ENCODE data around the gene PMPCB.

Gene PMPCB

DNA sequence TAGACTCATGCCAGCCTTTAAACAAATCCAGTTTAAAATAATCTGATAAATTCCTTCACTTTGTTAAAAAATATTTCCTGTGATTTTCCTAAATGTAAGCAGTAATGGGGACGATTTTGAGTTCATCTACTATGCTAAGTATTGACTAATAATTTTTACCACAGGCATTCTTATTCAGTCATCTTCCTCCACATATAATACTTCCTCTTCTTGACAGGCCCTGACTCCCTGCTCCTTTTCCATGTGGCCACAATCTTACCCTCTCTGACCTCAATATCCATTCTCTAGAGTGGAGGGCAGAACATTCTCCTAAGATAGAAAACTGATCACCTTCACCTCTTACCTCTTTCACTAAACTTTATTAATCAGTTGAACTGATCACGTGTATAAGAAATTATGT, 39.5 kb downstream of the PMPCB start:
- no peak for DNase-seq

DNA sequence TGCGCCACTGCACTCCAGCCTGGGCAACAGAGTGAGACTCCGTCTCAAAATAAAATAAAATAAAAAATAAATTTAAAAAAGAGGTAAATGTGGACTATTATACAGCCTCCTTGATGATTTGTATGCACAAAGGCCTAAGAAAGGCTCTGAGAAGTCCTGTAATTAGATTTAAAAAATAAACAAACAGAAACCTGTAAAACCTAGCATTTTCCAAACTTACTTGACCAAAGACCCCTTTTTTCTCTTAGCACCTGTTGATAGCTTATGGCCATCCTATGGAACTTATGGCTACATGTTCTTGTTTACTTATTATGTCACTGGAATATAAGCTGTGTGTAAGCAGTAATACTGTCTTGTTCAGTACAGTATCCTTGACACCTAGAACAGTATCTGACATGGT, 41.6 kb downstream of the PMPCB start:
- DNase-seq, result no peak

DNA sequence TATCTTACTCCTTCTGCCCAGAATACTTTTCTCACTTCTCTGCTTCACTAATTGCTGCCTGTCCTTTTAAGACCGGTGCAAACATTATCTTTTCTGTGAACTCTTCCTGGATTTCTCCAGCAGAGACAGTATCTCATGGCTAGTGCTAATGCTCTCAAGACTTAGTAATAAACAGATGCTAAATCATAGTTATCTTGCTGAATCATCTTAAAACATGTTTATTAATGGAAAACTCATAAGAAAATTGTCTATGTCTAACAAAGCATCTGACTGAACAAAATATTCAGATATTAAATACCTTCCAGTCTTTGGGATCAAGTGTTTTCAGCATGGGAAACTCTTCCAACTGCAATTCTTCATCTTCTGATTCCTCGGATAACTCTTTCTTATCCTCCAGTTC, 44.2 kb downstream of the PMPCB start:
- no peak for DNase-seq

DNA sequence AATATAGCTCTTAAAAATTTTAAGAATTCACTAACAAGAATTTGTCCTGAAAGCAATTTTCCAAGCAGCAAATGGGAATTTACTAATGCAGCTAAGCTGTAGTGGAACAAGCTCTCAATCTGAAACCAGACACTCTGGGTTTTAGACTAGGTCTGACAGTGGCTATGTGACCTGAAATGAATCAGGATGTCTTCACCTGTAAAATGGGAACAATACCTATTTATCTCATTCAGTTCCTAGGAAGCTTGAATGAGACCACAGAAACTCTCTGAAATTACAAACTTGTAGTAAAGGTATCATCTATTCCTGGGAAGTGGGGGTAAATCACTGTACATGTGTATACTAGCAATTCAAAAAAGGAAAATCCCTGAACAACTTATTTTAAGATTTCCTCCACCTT, 46.1 kb downstream of the PMPCB start:
- DNase-seq, result no peak

DNA sequence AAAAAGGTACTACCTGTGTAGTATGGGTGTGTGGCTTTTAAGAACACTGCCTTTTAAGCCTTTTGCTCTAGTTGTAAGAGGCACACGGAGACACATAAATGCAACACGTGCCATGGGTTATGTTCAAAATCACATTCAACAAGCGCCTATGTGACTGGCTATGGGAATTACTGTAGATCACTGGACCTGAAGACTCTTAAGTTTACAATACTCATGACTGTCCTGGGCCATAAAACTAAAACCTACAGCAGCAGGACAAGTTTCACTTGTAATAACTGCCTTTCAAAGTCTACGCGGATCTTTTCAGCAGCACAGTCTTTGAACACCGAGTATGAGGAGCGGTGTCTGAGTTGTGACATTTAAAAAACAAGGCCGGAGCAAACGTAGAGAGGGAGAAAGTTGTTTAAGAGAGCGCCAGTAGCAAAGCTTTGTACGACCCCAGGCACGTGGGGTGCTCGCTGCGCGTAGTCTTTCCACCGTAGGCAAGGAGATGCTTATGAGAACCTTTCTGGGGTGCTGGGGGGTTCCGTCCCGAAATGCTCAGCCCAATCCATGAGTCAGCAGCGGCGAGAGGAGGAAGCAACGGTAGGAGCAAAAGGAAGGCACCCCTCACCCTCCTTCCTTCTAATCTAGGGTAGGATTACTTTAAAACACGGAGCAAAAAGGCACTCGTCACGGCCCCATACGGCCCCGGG, 46.7 kb downstream of the PMPCB start:
- DNase-seq, result peak in 1 of 2 donors; percentile 60

DNA sequence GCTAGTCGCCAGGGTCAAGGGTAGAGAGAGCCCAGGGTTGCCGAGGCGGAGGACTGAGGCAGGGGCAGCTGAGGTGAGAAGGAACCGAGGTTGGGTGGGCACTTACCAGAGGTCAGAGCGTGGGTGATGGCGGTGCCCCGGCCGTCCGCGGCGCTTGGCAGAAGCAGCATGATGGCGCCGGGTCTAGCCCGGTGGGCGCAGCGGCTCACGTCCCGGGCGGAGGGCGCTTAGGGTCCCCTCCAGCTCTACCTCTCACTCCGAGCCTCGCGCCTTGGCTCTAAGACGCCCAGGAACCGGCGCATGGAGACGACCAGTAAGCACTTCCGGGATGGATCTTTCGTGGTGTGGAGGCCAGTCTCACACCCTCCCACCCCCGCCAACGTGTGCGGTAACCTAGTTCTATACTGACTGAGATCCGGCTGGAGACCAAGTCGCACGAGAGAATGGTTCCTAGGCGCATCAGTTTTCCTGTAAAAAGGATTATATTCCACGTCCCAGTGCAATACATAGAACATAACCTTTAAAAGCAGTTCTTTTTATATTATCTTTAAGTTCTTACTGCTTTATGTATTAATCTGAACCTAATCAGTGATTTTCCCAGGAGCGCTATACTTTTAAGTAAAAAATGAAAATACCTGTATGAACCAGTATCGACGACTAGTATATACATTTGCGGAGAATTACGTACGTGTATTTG, 47.4 kb downstream of the PMPCB start, which contains the start of gene DNAJC2:
Gene DNAJC2, minus strand, starts transcription at position 315 of the 697 bp plus-strand sequence. Its CDS starts 145 bp downstream, at position 170.
- peak; percentile 44 to 92 for DNase-seq

DNA sequence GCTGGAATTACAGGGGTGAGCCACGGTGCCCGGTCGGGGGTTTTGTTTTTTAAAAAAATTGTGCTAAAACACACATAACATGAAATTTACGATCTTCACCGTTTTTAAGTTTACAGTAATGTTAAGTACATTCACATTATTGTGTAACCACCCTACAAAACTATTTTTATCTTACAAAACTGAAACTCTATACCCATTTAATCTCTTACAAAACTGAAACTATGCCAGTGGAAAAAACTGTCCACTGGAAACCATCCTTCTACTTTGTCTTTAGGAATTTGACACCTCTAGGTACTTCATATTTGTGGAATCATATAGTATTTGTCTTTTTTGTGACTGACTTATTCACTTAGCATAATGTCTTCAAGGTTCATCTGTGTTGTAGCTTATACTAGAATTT, 49.2 kb downstream of the PMPCB start:
- no peak for DNase-seq

GRCh38 chr7:103347507-103348267, 50.5 kb downstream of the PMPCB start, which contains the start of gene PSMC2:
Gene PSMC2 (plus strand): TSS chr7:103347643. CDS start chr7:103347712, 69 bp downstream.
- DNase-seq, result peak; percentile 78 to 83

DNA sequence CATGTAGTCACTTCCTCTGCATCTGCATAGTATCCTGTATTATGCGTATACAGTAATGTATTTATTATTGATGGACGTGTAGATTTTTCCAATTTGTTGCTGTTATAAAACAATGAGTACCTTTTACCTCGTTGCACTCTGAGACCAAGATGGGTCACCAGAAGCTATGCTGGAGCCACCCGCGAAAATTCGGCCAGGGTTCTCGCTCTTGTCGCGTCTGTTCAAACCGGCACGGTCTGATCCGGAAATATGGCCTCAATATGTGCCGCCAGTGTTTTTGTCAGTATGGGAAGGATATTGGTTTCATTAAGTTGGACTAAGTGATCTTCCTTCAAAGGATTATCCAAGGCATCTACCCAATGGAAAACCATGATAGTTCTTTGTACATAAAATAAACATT, 51.2 kb downstream of the PMPCB start:
- DNase-seq, result no peak

- no peak for DNase-seq
Measured at GRCh38 chr7:103348959-103349358, 51.7 kb downstream of the PMPCB start.

DNA sequence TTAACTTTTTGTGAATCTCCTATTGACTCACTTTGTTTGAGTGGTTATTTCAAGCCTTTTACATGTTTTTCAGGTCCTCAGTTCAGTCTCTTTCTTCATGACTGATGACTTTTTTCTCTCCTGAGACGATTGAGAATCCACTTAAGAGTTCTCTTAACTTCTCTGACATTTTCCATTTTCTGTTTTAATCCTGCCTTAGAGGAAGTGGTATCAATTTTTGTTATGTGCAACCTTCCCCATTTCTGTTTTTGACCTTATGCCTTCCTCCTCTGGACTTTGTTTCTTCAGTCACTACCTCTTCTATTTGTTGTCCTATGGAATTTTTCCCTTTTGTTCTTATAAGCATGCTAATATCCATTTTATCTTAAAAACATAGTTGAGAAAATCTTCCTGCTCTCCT, 52.6 kb downstream of the PMPCB start:
- DNase-seq, result no peak
